ENCODE results near the gene ASPA. TPM values are rescaled to one million over a fixed set of nuclear protein-coding genes. Genes with fewer than 3 reads are reported as not detected.

ASPA gene
- 0.62 and 0.77 TPM in 2 replicates for total RNA-seq

GRCh38 chr17:3475812-3476610, at the start of gene ASPA:
Gene ASPA (plus strand): TSS chr17:3475997. CDS start chr17:3476160, 163 bp downstream.

GRCh38 chr17:3433741-3434140, 42.1 kb upstream of the ASPA start, which contains the start of gene OR1E2:
Gene OR1E2 (minus strand): TSS chr17:3433841. CDS start chr17:3433841, 0 bp downstream.

GRCh38 chr17:3471599-3471998, 4.2 kb upstream of the ASPA start, which contains the start of gene SPATA22:
Gene SPATA22 (minus strand): TSS chr17:3471819. CDS start chr17:3469325, 2,494 bp downstream.

Other genes starting within 250 kb of the ASPA start
- 0.11 TPM in 1 of 2 replicates, not detected in the other for gene OR3A1, start 177.6 kb upstream of the ASPA start, total RNA-seq
- under 0.01 and 0.12 TPM in 2 replicates for gene OR3A2, start 89.7 kb upstream of the ASPA start, total RNA-seq
- not detected in 2 replicates for gene OR1E1, start 77.6 kb upstream of the ASPA start, total RNA-seq
- 0.33 TPM in 1 of 2 replicates, not detected in the other for gene OR3A3, start 64.6 kb upstream of the ASPA start, total RNA-seq
- gene OR1E2, start 42.2 kb upstream of the ASPA start, total RNA-seq = not detected in 2 replicates
- not detected in 2 replicates for gene SPATA22, start 4.2 kb upstream of the ASPA start, total RNA-seq
- gene TRPV3, start 81.8 kb downstream of the ASPA start, total RNA-seq = 1.00 and 1.5 TPM in 2 replicates
- 2.1 and 2.5 TPM in 2 replicates for gene TRPV1, start 133.4 kb downstream of the ASPA start, total RNA-seq
- 15.4 and 29.7 TPM in 2 replicates for gene SHPK, start 160.3 kb downstream of the ASPA start, total RNA-seq
- 19.4 and 35.5 TPM in 2 replicates for gene CTNS, start 160.8 kb downstream of the ASPA start, total RNA-seq
- gene TAX1BP3, start 192.6 kb downstream of the ASPA start, total RNA-seq = 179 and 184 TPM in 2 replicates
- 17.4 and 25.3 TPM in 2 replicates for gene EMC6, start 192.8 kb downstream of the ASPA start, total RNA-seq
- gene P2RX5, start 220.2 kb downstream of the ASPA start, total RNA-seq = 3.7 and 4.0 TPM in 2 replicates
- gene HASPIN, start 247.9 kb downstream of the ASPA start, total RNA-seq = 2.5 and 8.9 TPM in 2 replicates